NCI-H146 treated with DMSO at 0.1 percent for 48 hours (cell line): ENCODE data around the gene PAM16.
"Not testable (repeated sequence)": the region's sequence is repeated elsewhere in the genome, so short reads cannot be mapped to it uniquely, and the experiment has no call there.

Experiments
- DNase-seq: peaks from one replicate; lab custom pipeline; 2025; ENCODE audit not compliant: unreplicated experiment; lab: John Stamatoyannopoulos, UW

The PAM16 gene

GRCh38 chr16:4337540-4338088 lies 13.5 kb downstream of the PAM16 start:
- DNase-seq: no peak

- no peak for DNase-seq
Observed at GRCh38 chr16:4336701-4337539, 14.2 kb downstream of the PAM16 start.

- DNase-seq: no peak
Observed at GRCh38 chr16:4334724-4335495, 16.2 kb downstream of the PAM16 start.

DNA sequence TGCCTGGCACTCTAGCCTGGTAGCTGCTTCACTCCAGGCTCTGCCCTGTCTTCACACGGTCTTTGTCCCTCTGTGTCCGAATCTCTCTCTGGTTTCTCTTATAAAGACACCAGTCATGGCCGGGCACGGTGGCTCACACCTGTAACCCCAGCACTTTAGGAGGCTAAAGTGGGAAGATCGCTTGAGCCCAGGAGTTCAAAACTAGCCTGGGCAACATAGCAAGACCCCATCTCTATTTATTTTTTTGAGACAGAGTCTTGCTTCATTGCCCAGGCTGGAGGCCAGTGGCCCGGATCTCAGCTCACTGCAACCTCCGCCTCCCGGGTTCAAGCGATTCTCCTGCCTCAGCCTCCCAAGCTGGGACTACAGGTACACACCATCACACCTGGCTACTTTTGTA lies 17.4 kb downstream of the PAM16 start:
- not testable (repeated sequence) for DNase-seq

- no peak for DNase-seq
Observed at GRCh38 chr16:4333308-4333638, 17.8 kb downstream of the PAM16 start.

DNA sequence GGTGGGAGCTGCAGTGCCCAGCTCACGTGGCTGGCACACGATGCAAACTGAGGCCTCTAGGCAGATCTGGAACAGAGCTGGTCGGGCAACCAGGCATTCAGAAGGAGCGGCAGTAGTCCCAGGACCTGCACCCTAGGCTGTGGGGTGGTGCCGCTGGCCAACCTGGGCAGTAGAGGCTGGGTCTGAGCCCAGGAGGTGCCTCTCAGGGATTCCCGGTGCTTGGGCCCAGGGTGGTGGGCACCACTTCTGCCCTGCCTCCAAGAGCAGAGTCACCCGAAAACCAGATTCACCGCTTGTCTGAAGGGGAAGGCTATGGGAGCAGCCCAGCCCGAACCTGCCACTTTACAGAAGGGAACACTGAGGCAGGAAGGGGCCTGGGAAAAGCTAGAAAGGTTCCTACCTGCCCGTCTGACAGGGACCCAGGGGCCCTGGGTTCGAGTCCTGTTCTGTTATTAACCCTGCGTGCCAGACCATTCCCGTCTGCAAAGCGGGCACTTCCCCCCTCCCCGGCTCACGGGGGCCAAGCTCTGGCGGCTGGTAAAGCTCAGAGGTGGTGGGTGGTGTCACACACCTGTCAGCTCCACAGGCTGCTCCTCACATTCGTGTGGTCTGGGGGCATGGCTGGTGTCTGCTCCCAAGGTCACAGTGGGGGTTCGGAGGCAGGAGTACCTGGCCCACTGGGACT lies 18.4 kb downstream of the PAM16 start:
- no peak for DNase-seq

- no peak for DNase-seq
Observed at GRCh38 chr16:4332083-4332482, 19.0 kb downstream of the PAM16 start.

DNA sequence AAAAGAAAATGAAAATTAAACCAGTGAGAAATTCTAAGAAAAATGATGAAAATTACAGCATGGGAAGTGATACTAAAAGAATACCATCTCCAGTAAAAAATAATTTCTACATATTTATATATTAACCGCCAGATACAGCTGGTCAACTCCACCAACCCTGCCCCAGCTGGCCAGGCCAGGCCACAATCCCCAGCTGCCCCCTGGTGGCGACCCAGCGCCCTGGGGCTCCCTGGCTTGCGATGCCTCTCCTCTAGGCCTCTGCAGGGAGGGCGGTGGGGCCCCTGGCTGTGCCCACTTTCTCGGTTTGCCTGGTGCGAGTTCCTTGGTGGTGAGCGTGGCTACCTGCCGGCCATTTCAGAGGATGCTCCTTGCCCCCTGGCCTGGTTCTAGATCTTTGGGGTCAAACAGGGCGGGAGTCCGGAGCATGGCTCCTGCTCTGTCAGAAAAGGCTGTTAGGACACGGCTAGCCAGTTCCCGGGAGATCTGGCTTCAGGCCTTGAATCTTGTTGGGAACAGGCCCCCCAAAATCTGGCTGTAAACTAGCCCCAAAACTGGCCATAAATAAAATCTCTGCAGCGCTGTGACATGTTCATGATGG lies 20.7 kb downstream of the PAM16 start:
- DNase-seq: peak; percentile 13

GRCh38 chr16:4328782-4329775 lies 22.0 kb downstream of the PAM16 start:
- no peak for DNase-seq

DNA sequence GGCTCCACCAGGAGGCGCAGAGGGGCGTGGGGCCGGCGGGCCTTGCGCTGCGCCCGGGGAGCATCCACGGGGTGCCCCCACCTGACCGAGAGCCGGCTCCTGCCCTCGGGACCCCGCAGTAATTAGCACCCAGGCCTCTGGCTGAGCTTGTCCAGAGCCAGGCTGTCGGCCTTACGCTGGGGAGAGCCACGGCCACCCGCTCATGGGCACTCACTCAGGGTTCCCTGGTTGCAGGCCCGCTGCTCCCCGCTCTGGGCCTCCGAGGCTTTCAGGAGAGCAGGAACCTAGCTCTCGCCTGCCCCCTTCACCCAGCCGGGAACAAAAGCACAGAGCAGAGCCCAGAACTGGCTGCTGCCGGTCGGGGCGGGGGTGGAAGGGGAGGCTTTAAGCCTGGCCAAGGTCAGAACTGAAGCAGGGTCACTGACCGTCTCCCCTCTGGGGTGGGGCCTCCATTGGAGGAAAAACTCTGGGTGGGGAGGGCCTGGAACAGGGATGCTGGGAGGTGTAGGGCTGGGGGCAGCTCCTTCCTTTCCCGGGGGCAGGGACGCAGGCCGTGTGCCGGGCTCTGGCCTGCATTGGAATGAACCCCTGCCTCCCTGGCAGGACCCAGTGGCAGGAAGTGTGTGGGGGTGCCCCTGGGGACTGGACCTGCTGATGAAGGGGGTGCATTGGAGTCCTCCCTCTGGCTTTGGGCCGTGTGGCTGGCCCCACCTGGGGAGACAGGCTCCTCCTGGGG lies 22.9 kb downstream of the PAM16 start:
- no peak for DNase-seq

- no peak for DNase-seq
Observed at GRCh38 chr16:4327386-4328045, 23.6 kb downstream of the PAM16 start.

DNA sequence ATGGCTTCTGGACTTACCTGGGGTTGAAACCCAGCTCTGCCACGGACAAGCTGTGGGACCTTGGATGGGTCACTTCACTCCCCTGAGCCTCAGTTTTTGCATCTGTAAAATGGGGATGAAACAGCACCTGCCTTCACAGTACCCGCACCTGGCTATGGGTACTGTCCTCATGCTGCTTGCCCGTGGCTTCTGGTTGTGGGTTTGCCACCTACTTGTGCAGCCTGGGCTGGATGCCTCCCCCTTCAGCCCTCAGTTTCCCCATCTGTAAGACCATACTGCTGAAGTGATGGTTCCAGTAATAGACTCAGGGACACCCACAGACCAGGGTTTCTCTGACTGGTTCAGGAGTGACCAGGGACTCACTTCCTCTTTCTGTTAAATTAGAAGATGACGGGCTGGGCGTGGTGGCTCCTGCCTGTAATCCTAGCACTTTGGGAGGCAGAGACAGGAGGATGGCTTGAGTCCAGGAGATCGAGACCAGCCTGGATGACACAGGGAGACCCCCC lies 25.8 kb downstream of the PAM16 start:
- DNase-seq: no peak

DNA sequence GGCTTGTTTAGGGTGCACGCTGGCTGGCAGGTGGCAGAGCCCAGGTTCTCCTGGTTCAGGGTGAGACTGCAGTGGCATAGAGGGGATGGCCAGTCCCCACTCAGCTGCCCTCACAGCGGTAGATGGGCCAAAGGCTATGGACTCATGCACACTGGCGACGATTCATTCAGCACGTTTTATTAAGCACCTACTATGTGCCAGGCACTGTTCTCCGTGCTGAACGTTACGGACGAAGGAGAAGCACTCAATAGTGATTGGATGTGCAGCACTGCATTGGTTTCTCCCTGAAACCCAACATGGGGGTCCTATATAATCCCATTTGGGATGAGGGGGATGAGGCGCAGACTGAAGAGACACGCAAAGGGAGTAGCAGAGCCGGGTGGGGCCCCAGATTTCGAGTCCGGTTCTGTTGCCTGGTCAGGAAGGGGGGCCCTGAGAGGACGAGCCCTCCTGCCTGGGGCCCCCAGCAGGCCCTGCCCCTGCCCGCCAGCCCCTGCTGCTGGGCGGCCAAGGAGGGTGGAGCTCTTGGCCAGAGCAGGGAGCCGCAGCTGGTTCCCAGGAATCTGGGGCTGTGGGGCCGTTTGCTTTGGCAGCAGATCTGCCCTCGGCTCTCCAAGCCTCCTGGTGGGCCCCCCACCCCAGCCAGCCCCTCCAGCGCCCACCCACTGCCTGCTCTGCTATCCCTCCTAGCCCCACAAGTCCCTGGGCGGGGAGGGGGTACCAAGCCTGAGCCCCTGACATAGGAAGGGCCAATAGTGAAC lies 26.4 kb downstream of the PAM16 start:
- no peak for DNase-seq

DNA sequence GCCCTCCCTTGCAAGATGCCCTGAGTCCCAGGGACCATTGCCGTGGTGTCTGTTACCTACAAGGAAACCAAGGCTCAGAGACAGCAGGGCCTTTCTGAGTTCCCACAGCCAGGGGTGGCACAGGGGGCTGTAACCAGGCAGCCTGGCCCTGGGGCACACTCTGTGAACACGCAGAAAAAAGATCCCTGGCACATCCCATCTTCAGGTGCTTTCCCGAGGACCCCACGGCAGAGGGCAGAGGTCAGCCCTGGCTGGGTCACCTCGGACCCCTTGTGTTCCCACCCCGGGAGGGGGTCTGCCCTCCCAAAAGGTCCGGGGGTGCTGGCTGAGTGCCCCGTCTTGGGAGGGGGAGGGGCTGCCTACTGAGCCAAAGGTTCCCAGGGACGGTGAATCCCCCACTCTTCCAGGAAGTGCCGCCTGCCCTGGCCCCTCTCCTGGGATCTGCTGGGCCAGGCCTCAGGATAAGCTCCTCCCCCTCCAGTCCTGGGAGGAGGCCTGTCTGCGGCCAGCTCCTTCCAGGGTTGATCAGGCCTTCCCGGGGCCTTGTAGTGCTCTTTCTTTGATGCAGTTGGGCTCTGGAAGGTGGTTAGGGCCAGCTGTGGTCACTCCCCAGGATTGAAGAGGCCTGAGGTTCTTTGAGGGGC lies 27.2 kb downstream of the PAM16 start:
- DNase-seq: no peak

DNA sequence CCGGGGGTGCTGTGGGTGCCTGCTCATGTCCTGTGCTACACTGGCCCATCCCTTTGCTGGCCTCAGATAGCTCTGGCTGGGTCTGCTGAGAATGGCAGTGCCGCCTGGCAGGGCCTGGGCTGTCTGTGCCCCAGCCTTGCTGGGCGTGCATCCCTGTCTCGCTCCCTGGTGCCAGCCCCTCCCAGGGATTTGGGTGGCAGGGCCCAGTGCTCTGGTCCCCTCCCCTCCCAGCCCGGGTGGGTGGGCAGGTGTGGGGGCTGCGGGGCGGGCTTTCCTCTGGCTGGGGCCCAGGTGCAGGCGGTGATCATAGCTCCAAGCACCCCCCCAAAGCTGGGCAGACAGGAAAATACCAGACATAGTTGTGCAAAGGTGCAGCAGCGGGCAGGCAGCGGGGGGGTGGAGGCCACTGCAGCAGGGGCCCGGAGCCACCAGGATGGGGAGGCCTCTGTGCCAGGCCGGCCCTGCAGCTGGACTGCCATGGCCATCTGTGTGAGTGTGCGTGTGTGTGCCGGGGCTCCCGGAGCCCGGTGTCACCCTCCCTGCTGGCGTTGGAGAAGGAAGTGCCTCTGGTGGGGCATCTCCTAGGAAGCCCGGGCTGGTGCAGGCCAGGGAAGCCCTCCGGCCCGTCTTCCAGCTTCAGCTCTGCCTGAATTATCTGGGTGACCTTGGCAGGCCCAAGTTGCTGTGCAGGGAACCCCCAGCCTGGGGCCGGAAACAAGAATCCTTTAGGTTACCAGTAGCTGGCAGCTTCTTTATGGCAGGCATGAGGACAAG lies 27.9 kb downstream of the PAM16 start:
- no peak for DNase-seq
